Esophagus squamous epithelium (tissue), 4 donors: ENCODE results near the gene SLC17A6.

Source experiments
- CTCF ChIP-seq, 6 experiments: fragments of 450-650 bp in 4 of 6; fragments of 200-600 bp in 2 of 6; sonication (generic) in 2 of 6; IDR thresholded peaks; one replicate each; pipeline ENCODE4 v1.5.1; 2016 to 2019; ENCODE audit warnings: antibody characterized with exemption in 6 of 6, mild to moderate bottlenecking in 4 of 6, moderate library complexity in 4 of 6
- POLR2A ChIP-seq, 4 donors: fragments of 450-650 bp; IDR thresholded peaks; one replicate each; pipeline ENCODE4 v1.6.1; 2017; ENCODE audit warnings: antibody characterized with exemption in 4 of 4, mild to moderate bottlenecking in 4 of 4, moderate library complexity in 3 of 4

DNA sequence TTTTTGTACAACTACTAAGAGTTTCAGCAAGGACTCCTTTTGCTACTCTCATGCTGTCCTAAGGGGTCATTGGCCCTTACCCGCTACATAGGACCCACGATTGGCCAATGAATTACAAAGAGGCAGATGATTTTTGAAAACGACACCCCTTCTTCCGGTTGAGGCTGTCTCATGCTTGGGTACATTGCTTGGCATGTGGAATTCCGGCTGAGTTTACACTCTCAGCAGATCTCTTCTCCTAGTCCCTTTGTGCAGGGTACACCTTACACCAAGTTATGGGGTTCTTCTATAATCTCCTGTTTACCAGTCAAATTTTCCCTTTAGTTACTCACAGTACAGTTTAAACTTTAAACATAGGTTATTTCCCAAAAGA, 52.1 kb downstream of the SLC17A6 start:
- TF ChIP-seq POLR2A (IDR thresholded peaks at IDR 0.05) = no peak
- no peak for TF ChIP-seq CTCF (IDR thresholded peaks at IDR 0.05)
